GM23248 (cell line): Measurements from ENCODE around the gene CDK14.
"Not testable (repeated sequence)": the region's sequence is repeated elsewhere in the genome, so short reads cannot be mapped to it uniquely, and the experiment has no call there.

ENCODE experiments used
- EZH2 ChIP-seq: fragments of 200-600 bp; sonication (generic); IDR thresholded peaks from 2 replicates; pipeline ENCODE4 v1.6.1; 2018; ENCODE audit warnings: antibody characterized with exemption, mild to moderate bottlenecking; ENCODE audit not compliant: insufficient read depth, poor library complexity, severe bottlenecking
- EZH2phosphoT487 ChIP-seq: fragments of 200-600 bp; sonication (generic); IDR thresholded peaks from 2 replicates; pipeline ENCODE4 v1.6.1; 2018; ENCODE audit warnings: antibody characterized with exemption, moderate library complexity, mild to moderate bottlenecking, low read depth; ENCODE audit not compliant: insufficient read depth

- TF ChIP-seq EZH2phosphoT487, EZH2: not testable (repeated sequence)
Measured at GRCh38 chr7:90757565-90757950, 161.4 kb downstream of the CDK14 start.
